Forelimb muscle (tissue), 1 donor: Measurements from ENCODE around the gene PIGC. TPM values are rescaled to one million over a fixed set of nuclear protein-coding genes. Genes with fewer than 3 reads are reported as not detected.
A peak's percentile ranks its signal among the peaks of the same experiment; 100 is the strongest.

Experiments
- DNase-seq: peaks from one replicate; pipeline ENCODE4 v3.0.0-alpha.2; 2013; ENCODE audit warnings: low read depth
- polyA plus RNA-seq: library from polyadenylated mRNA; unstranded; fragments of 120-200 nt; gene quantifications from one replicate; pipeline ENCODE4 v1.2.1, GENCODE V29; 2013; ENCODE audit not compliant: insufficient read length

PIGC gene
- polyA plus RNA-seq, 1 donor: 24.9 TPM

DNA sequence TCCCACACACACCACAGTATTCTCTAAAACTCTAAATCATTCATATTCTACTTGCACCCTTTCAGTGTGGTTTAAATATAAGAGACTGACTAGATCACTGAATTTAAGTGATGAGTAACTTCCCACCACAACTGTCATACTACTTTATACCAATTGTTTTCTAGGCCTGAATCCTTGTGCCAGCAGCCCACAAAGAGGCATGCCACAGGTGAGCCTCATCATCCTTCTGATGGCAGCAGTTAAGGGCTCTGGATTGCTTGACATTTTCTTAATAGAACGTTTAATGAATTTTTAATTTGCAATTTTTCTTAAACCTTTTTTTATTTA, 13.8 kb downstream of the PIGC start:
- DNase-seq: no peak

DNA sequence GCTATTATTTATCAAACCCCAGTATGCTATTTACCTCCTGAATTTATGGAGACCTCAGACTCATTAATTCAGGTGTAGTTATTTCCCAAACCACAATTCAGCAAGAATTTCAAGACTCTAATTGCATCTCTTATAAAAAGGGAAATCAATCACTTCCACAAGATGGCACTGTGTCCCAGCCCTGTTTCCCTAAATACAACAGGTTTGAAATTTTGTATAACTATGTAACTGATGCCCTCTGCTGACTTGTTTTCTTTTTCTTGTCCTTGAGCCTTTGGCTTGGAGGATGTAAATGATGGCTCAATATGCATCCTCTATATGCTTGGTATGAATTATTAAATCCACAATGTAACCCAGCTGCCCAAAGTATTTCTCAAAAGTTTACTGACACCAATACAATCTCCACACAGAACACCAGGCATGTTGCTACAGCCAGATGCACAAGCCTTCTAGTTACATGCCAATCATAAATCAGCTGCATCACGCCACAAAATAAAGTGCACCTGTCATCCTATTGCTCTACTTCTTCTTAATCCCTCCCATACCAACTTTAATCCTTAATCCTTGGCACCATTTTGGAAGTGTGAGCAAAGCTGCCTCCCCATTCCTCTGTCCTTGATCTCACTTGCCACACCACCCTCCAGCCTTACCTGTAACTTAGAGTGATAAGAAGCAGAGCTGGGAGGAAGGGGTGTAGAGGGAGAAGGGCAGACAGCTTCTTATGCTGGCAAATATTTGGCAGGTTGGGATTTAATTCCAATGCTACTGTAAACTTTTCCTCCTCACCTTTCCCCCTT, 14.3 kb downstream of the PIGC start:
- peak; percentile 69 for DNase-seq

- DNase-seq: no peak
These were observed 16.7 kb downstream of the PIGC start for GRCh38 chr1:172427191-172427590.

DNA sequence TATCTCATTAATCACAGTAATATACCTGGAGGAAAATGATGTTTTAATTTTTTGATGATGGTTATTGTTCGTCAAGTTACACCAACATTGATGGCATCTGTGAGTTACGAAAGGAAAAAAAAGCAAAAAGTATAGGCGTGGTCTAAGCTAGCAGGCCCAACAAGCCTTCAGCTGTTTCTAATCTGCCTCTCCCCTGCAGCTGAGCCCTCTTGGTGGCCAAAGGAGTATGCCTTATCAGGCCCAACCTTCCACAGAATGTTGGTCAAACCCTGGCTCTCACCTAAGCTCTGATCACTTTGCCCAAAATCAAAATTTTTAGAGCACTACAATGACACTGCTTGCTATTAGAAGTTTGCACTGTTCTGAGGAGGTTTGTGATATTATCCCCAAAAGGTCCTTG, 18.5 kb downstream of the PIGC start:
- DNase-seq: no peak

GRCh38 chr1:172423336-172423735, 20.5 kb downstream of the PIGC start:
- no peak for DNase-seq

DNA sequence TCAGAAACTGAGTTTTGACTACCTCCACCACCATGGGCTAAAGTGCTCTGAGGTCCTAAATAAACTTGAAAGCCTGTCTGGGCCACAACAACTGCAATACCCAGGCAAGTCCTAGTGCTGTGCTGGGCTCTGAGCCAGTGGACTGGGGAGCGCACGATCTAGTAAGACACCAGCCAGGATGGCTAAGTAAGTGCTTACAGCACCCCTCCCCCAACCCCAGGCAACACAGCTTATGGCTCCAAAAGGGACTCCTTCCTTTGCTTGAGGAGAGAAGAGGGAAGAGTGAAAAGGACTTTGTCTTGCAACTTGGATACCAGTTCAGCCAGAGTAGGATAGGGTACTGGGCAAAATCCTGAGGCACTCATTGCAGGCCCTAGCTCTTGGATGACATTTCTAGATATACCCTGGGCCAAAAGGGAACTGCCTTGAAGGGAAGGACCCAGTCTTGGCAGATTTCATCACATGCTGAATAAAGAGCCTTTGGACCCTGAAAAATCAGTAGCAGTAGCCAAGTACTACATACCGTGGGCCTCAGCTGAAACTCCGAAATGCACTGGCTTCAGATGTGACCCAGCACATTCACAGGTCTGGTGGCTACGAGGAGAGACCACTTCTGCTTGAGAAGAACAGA, 21.8 kb downstream of the PIGC start:
- no peak for DNase-seq

DNA sequence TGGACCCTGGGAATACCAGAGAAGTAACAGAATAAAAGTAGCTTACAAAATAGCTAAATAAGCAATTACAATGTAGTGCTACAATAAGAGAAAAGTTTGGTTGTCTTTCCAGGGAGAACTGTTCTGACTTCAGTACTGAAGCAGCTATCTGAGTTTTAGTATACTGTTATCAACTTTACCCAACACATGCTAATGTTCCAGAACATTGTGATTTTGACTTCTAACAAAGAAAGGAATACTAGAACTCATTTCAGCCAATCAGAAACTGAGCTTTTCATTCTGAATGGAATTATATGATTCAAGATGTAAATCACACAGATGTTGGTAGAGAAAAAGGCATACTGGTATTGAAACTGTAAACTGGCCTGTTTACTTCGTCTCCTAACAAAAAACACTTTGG, 23.5 kb downstream of the PIGC start, which contains the start of gene C1orf105:
C1orf105 (plus strand) TSS at position 301 of the 400 bp plus-strand sequence. CDS start 201 bp downstream, outside the sequence.
- DNase-seq: no peak

DNA sequence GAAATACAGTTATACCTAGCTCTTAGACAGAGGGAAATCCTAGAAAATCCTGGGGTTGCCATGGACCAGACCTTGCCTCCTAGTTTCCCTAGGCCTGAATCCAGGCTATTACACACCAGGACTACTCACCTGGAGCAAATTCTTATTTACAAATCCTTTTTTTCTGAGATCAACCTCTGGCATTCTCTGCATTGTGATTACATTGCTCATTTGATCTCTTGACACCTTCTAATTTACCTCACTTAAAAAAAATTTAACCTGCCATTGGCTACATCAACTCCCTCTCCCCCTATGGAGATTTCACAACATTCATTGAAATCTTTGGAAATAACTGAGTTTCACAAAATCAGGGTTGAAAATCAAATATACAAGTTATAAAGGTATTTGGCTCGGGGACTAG, 26.3 kb downstream of the PIGC start:
- no peak for DNase-seq

DNA sequence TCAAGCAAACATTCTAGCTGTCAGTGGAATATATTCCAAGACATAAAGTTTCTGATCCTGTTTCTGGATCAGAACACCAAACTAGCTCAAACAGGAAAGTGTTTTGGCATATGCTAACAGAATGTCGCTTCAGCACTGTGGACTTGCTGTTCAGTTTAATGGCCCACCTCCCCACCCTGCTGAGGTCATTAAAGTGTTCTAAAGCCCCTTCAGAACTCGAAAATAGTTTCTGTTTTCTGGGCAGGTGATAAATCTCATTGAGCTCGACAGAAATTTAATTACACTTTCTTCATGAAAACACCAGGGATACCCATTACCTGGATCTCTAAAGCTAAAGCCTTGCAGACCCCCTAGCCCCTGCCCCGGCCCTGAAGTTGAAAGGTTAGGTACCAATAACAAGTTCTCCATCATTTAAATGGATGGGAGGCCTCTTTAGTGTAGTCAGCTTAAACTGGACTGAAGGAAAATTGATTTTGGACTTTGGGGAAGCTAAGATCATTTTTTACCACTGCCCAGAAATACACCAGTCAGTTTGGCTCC, 27.3 kb downstream of the PIGC start:
- DNase-seq: no peak

- DNase-seq: no peak
These were observed 29.5 kb downstream of the PIGC start for GRCh38 chr1:172414331-172414730.

GRCh38 chr1:172411791-172412338, 32.0 kb downstream of the PIGC start:
- no peak for DNase-seq

DNA sequence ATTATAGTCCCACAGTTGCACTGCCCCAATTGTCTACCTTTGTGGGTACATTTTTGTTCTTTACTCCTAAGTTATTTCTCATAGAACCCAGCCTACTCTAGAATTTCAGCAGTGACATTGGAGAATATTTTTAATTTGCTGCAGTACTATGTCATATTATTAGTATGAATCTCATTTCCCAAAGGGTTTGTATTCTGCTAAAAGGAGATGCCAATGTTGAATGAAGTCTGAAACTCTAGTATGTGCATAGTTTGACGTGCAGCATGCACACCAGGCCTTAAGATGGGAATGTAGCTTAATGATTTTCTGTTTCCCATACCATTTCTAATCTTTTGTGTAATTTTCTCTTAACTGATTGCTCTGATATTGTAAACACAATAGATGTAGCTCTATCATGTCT, 33.8 kb downstream of the PIGC start:
- DNase-seq: no peak

GRCh38 chr1:172408958-172409357, 34.9 kb downstream of the PIGC start:
- no peak for DNase-seq

DNA sequence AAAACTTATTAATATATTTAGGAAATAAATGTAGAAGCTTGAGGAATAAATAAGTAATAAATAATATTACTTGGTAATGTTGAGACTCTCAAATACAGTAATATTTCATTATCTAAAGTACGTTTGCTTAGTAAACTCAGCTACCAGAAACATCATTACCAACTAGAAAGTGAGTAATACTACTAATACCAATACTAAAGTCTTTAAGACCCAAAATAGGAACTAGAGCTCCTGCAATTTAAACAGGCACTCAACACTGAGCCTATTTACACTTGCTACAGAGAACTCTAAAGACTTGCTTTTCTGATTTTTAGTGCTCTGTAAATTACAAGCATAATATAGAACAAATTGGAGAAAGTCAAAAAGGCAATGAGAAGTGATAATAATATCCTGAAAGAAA, 36.9 kb downstream of the PIGC start:
- DNase-seq: no peak

DNA sequence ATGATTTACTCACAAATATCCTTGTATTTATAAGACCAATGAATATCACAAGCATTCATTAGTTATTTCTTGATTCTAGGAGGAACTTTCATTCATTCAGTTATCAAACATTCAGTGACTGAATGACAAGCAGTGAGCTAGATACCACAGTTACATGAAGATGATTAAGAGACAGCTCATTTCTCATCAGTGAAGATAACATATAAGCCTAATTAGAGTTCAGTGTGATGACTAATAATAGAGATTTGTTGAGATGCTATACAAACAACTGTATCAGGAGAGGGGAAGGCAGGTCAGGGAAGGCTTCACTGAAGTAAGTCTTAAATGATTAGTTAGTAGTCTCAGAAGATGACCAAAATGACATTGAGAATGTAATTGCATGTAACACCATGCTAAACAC, 38.0 kb downstream of the PIGC start:
- no peak for DNase-seq

DNA sequence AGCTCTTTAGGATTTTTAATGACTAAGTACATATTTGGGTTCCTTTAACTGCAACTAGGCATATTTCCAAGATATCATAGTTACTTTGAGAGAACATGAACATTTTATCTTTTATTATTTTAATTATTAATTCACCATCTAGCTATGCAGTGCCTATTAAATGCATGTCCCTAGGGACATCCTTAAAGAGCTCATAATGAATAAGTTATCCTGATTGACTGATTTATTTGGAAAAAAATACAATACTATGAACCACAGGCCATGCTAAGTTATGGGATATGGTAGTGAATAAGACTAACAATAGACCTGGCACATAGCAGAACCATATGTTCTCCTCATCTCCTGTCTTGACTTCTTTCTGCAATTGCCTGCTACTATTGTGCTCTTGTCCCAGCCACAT, 39.7 kb downstream of the PIGC start:
- no peak for DNase-seq

- DNase-seq: no peak
These were observed 40.8 kb downstream of the PIGC start for GRCh38 chr1:172402878-172403569.

- DNase-seq: no peak
These were observed 42.0 kb downstream of the PIGC start for GRCh38 chr1:172401892-172402291.

GRCh38 chr1:172401477-172401876, 42.4 kb downstream of the PIGC start:
- no peak for DNase-seq

GRCh38 chr1:172400722-172401105, 43.2 kb downstream of the PIGC start:
- DNase-seq: no peak

- DNase-seq: no peak
These were observed 43.8 kb downstream of the PIGC start for GRCh38 chr1:172399756-172400721.
